Lower leg skin (tissue), 4 donors: ENCODE results near the gene RFK. TPM values are rescaled to one million over a fixed set of nuclear protein-coding genes. Genes with fewer than 3 reads are reported as not detected.

Experiments
- DNase-seq, 2 donors: peaks; one replicate each; pipeline ENCODE4 v3.0.0-alpha.2; 2019; ENCODE audit warnings: low spot score in 2 of 2
- H3K4me3 ChIP-seq: fragments of 200-600 bp; sonication (generic); 2 replicates; pipeline ENCODE4 v1.5.1; 2017; ENCODE audit warnings: mild to moderate bottlenecking, low read depth; ENCODE audit not compliant: poor library complexity, severe bottlenecking
- CTCF ChIP-seq, 3 donors: fragments of 450-650 bp; IDR thresholded peaks; one replicate each; pipeline ENCODE4 v1.5.1; 2016; ENCODE audit warnings: antibody characterized with exemption in 3 of 3, mild to moderate bottlenecking in 3 of 3, moderate library complexity in 2 of 3
- POLR2A ChIP-seq, 2 donors: fragments of 450-650 bp; IDR thresholded peaks; one replicate each; pipeline ENCODE4 v1.6.1; 2016 to 2017; ENCODE audit warnings: antibody characterized with exemption in 2 of 2, mild to moderate bottlenecking in 1 of 2, moderate library complexity in 1 of 2
- WGBS, 2 donors: methylation state at CpG; one replicate each; pipeline ENCODE4 v1.1.5; 2018; 5-methylcytosine and 5-hydroxymethylcytosine counted together
- intact Hi-C: fragments of 100-400 bp; cut with DNase I; formaldehyde crosslinking; loops from one replicate; pipeline ENCODE4 v1.15.0; 2023; ENCODE audit warnings: low total_unique reads
- total RNA-seq, 4 donors: library from RNA; depleted of rRNA; stranded (reverse); fragments of >200 nt; gene quantifications; one replicate each; pipeline ENCODE4 v1.1.0, GENCODE V29; 2016

RFK gene
- total RNA-seq, 4 donors from 2014 or later, result 10.8 to 20.4 (median 14.1) TPM

- intact Hi-C loops, result no loop called here
- WGBS, 2 donors, result 43 to 51% methylated on average over 4 of the region's 4 CpGs
- DNase-seq, result peak; percentile 39 to 87
- H3K4me3 ChIP-seq, result no peak overlapping the region
- no peak for TF ChIP-seq CTCF (IDR thresholded peaks at IDR 0.05)
- no peak for TF ChIP-seq POLR2A (IDR thresholded peaks at IDR 0.05)
These were observed 20.9 kb downstream of the RFK start for GRCh38 chr9:76373173-76373783.

GRCh38 chr9:76372336-76372735 lies 21.9 kb downstream of the RFK start:
- H3K4me3 ChIP-seq, result no peak overlapping the region
- intact Hi-C loops, result no loop called here
- DNase-seq, result no peak
- no peak for TF ChIP-seq CTCF (IDR thresholded peaks at IDR 0.05)
- no peak for TF ChIP-seq POLR2A (IDR thresholded peaks at IDR 0.05)

GRCh38 chr9:76371901-76372300 lies 22.3 kb downstream of the RFK start:
- intact Hi-C loops, result no loop called here
- 80 to 89% methylated on average over 1 of the region's 1 CpG for WGBS, 2 donors
- H3K4me3 ChIP-seq, result no peak overlapping the region
- no peak for DNase-seq
- TF ChIP-seq POLR2A (IDR thresholded peaks at IDR 0.05), result no peak

GRCh38 chr9:76370396-76371023 lies 23.7 kb downstream of the RFK start:
- WGBS, 2 donors, result 86 to 90% methylated on average over 3 of the region's 3 CpGs
- no peak for DNase-seq
- intact Hi-C loops, result no loop called here
- TF ChIP-seq POLR2A (IDR thresholded peaks at IDR 0.05) (no peak), CTCF (IDR thresholded peaks at IDR 0.05) (no peak)
- no peak overlapping the region for H3K4me3 ChIP-seq

GRCh38 chr9:76369583-76369982 lies 24.6 kb downstream of the RFK start:
- TF ChIP-seq POLR2A (IDR thresholded peaks at IDR 0.05) (no peak), CTCF (IDR thresholded peaks at IDR 0.05) (no peak)
- no peak overlapping the region for H3K4me3 ChIP-seq
- WGBS, 2 donors, result 57 to 63% methylated on average over 4 of the region's 4 CpGs
- no peak for DNase-seq
- intact Hi-C loops, result no loop called here

- intact Hi-C loops, result no loop called here
- no peak for DNase-seq
- TF ChIP-seq CTCF (IDR thresholded peaks at IDR 0.05) (no peak), POLR2A (IDR thresholded peaks at IDR 0.05) (no peak)
- WGBS, 2 donors, result 88% methylated on average over 4 of the region's 4 CpGs
- H3K4me3 ChIP-seq, result no peak overlapping the region
These were observed 28.0 kb downstream of the RFK start for GRCh38 chr9:76366275-76366674.
